ENCODE measurements around the gene ALK. TPM values are rescaled to one million over a fixed set of nuclear protein-coding genes. Genes with fewer than 3 reads are reported as not detected.

ALK gene
- polyA plus RNA-seq, 1 of the 3 experiments (the other 2 are of a cell fraction): 0.30 TPM

DNA sequence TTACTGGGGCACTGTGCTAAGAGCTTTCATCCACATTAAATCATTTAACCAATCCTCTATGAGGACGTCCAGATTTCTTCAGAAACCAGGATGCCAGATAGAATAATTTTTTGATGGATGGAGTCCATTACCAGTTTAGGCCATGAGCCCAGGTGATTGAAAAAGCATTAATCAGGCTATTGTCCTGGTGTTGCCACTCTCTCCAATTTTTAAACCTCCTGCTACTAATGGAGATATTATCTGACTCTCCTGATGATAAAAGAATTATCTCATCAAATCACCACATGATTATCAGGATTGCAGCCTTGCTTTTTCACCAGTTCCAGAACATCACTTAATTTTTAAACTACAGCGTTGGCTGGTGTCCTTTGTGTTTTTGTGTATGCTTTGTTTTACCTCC, 404.0 kb downstream of the ALK start (continued):
- TF ChIP-seq, protein P1, sequence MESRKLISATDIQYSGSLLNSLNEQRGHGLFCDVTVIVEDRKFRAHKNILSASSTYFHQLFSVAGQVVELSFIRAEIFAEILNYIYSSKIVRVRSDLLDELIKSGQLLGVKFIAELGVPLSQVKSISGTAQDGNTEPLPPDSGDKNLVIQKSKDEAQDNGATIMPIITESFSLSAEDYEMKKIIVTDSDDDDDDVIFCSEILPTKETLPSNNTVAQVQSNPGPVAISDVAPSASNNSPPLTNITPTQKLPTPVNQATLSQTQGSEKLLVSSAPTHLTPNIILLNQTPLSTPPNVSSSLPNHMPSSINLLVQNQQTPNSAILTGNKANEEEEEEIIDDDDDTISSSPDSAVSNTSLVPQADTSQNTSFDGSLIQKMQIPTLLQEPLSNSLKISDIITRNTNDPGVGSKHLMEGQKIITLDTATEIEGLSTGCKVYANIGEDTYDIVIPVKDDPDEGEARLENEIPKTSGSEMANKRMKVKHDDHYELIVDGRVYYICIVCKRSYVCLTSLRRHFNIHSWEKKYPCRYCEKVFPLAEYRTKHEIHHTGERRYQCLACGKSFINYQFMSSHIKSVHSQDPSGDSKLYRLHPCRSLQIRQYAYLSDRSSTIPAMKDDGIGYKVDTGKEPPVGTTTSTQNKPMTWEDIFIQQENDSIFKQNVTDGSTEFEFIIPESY (IDR thresholded peaks at IDR 0.05; ENCODE audit: borderline replicate concordance, low read depth): no peak
- TF ChIP-seq TEAD4 (IDR thresholded peaks at IDR 0.05; ENCODE audit: borderline replicate concordance, insufficient read depth): peak; percentile 61; the same call in 1 of the 2 replicates
- no peak for TF ChIP-seq EZH2phosphoT487 (IDR thresholded peaks at IDR 0.05; ENCODE audit: borderline replicate concordance, low read depth)
- TF ChIP-seq FOSL2 (IDR thresholded peaks at IDR 0.05; ENCODE audit: borderline replicate concordance, low read depth): no peak
- TF ChIP-seq RXRA (IDR thresholded peaks at IDR 0.05; ENCODE audit: borderline replicate concordance, low read depth): no peak
- TF ChIP-seq, protein P2, sequence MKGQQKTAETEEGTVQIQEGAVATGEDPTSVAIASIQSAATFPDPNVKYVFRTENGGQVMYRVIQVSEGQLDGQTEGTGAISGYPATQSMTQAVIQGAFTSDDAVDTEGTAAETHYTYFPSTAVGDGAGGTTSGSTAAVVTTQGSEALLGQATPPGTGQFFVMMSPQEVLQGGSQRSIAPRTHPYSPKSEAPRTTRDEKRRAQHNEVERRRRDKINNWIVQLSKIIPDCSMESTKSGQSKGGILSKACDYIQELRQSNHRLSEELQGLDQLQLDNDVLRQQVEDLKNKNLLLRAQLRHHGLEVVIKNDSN (IDR thresholded peaks at IDR 0.05; ENCODE audit: borderline replicate concordance, low read depth): no peak
- TF ChIP-seq, protein P3, sequence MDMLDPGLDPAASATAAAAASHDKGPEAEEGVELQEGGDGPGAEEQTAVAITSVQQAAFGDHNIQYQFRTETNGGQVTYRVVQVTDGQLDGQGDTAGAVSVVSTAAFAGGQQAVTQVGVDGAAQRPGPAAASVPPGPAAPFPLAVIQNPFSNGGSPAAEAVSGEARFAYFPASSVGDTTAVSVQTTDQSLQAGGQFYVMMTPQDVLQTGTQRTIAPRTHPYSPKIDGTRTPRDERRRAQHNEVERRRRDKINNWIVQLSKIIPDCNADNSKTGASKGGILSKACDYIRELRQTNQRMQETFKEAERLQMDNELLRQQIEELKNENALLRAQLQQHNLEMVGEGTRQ (IDR thresholded peaks at IDR 0.05; ENCODE audit: borderline replicate concordance, low read depth, low read length): no peak
- peak; percentile 92 for TF ChIP-seq CHD2 (IDR thresholded peaks at IDR 0.05; ENCODE audit: low read length, partially characterized antibody)
- TF ChIP-seq GABPA (IDR thresholded peaks at IDR 0.05; ENCODE audit: low read depth): no peak
- TF ChIP-seq FOXM1 (IDR thresholded peaks at IDR 0.05; ENCODE audit: low read depth): no peak

DNA sequence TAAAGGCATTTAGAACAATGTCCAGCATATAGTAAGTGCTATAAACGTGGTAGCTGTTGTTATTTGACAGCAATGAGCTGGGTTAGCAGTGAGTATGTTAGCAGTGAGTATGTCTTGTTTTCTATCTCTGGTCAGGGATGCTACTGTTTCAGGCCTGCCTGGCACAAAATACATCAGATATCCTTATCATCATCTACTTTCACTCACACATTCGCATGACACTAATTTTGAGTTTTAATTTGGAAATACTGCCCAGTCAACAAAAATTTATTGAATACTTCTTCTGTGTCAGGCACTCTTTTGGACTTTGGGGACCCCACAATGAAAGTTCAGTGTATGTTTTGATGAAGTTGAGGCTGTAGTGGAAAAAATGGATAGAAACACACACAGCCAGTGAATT, 404.6 kb downstream of the ALK start:
- WGBS (ENCODE audit: low lambda C conversion rate): 32% methylated on average over 2 of the region's 2 CpGs
- H3F3A ChIP-seq (replicated peaks; ENCODE audit: insufficient read depth): no peaks in the 10 kb centered on the region
- H3K9ac ChIP-seq: no peak overlapping the region
- no peaks in the 10 kb centered on the region for H3K9me2 ChIP-seq
- POLR2A ChIA-PET: interaction anchor here (0.9 to 3.9 kb wide), 11 partner anchors 8 to 403 kb away, joined by 3 to 26 read pairs (median 12); partner anchors contain the start of gene ALK
- TF ChIP-seq YY1 (IDR thresholded peaks at IDR 0.05; ENCODE audit: low read depth) (no peak), TAF1 (IDR thresholded peaks at IDR 0.05; ENCODE audit: borderline replicate concordance, low read depth, low read length) (no peak), ELF1 (IDR thresholded peaks at IDR 0.05) (no peak), SMC3 (IDR thresholded peaks at IDR 0.05; ENCODE audit: low read depth, low read length) (no peak), MXI1 (IDR thresholded peaks at IDR 0.05; ENCODE audit: low read depth, low read length) (peak; percentile 47; the same call in 1 of the 2 replicates), EP300 (IDR thresholded peaks at IDR 0.05; ENCODE audit: borderline replicate concordance in 1 of 2, low read depth in 1 of 2, low read length in 1 of 2) (peak in 1 of 2 experiments; percentile 71; a peak in 2 of 4 replicates), GATA2 (CRISPR knock-in tag; IDR thresholded peaks at IDR 0.05) (peak; percentile 73), RAD21 (IDR thresholded peaks at IDR 0.05; ENCODE audit: low read length) (peak; percentile 33)
- TF ChIP-seq, protein P4, sequence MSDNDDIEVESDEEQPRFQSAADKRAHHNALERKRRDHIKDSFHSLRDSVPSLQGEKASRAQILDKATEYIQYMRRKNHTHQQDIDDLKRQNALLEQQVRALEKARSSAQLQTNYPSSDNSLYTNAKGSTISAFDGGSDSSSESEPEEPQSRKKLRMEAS (IDR thresholded peaks at IDR 0.05; ENCODE audit: low read depth): no peak
- TF ChIP-seq, protein P5, sequence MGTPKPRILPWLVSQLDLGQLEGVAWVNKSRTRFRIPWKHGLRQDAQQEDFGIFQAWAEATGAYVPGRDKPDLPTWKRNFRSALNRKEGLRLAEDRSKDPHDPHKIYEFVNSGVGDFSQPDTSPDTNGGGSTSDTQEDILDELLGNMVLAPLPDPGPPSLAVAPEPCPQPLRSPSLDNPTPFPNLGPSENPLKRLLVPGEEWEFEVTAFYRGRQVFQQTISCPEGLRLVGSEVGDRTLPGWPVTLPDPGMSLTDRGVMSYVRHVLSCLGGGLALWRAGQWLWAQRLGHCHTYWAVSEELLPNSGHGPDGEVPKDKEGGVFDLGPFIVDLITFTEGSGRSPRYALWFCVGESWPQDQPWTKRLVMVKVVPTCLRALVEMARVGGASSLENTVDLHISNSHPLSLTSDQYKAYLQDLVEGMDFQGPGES (IDR thresholded peaks at IDR 0.05; ENCODE audit: low read depth, low read length): no peak
- peaks cover 9 to 61% of the 10 kb centered on the region in 2 experiments; a peak in 2 of 4 replicates for H3K4me1 ChIP-seq (ENCODE audit: control insufficient read depth in 1 of 2, insufficient read depth in 2 of 2, low read depth in 1 of 2, low read length in 1 of 2)
- H2AFZ ChIP-seq (ENCODE audit: low read depth): no peak overlapping the region
- peak overlapping the region; percentile 47 to 100; a peak in 3 of 4 replicates for H3K27ac ChIP-seq (ENCODE audit: low read depth in 2 of 2, low read length in 1 of 2)
- no peaks in the 10 kb centered on the region for H3K27me3 ChIP-seq (ENCODE audit: insufficient read depth)
- peaks cover 0 to 3% of the 10 kb centered on the region in 2 experiments for H3K36me3 ChIP-seq (replicated peaks in 1 of 2; ENCODE audit: control insufficient read depth in 1 of 2, insufficient read depth in 2 of 2, low read length in 1 of 2)
- DNase-seq: no peak
- H3K9me3 ChIP-seq: no peaks in the 10 kb centered on the region
- CTCF ChIA-PET: interaction anchor here (0.6 to 5.7 kb wide), 21 partner anchors 13 to 558 kb away, joined by 3 to 33 read pairs (median 3); no protein-coding TSS in a partner anchor
- no peaks in the 10 kb centered on the region for H4K20me1 ChIP-seq (ENCODE audit: insufficient read depth)
- H3K4me3 ChIP-seq (ENCODE audit: low read depth in 2 of 2, low read length in 1 of 2): no peak overlapping the region
- no peaks in the 10 kb centered on the region for H3K79me2 ChIP-seq (ENCODE audit: insufficient read depth)
- no peak overlapping the region for H3K4me2 ChIP-seq
